GM19240 (cell line): Measurements from ENCODE around the gene LARP1.
"Not testable (repeated sequence)": the region's sequence is repeated elsewhere in the genome, so short reads cannot be mapped to it uniquely, and the experiment has no call there.

Source experiments
- DNase-seq: peaks from one replicate; pipeline ENCODE4 v3.0.0; 2011; ENCODE audit warnings: low spot score; ENCODE audit not compliant: insufficient read length

The LARP1 gene

GRCh38 chr5:154823605-154824004 lies 68.4 kb downstream of the LARP1 start:
- DNase-seq, result no peak

DNA sequence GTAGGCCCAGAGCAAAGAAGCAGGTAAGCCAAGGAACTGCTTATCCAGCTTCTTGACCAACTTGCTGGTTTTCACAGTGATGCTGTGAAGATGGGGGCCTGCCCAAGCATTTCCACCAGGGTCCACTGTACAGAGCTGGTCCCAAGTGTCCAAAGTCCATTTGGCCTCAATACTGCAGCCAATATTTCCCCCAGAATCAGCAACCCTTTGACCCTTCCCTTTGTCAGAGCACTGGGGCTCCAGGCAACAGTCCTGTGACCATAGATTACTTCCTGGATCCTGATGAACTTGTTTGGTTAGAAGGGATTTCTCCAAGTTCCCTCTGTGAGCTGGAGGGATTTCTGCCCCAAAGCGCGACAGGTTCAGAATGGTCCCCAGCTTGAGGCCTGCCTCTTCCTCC lies 68.9 kb downstream of the LARP1 start:
- DNase-seq, result no peak

GRCh38 chr5:154829181-154829588 lies 74.0 kb downstream of the LARP1 start:
- no peak for DNase-seq

GRCh38 chr5:154829589-154830218 lies 74.5 kb downstream of the LARP1 start:
- no peak for DNase-seq

GRCh38 chr5:154830219-154830595 lies 75.0 kb downstream of the LARP1 start:
- no peak for DNase-seq

GRCh38 chr5:154830596-154830995 lies 75.4 kb downstream of the LARP1 start:
- DNase-seq, result no peak

- no peak for DNase-seq
Observed at GRCh38 chr5:154831451-154831850, 76.3 kb downstream of the LARP1 start.

- not testable (repeated sequence) for DNase-seq
Observed at GRCh38 chr5:154832804-154833203, 77.6 kb downstream of the LARP1 start.

GRCh38 chr5:154834053-154834452 lies 78.9 kb downstream of the LARP1 start:
- DNase-seq, result no peak

DNA sequence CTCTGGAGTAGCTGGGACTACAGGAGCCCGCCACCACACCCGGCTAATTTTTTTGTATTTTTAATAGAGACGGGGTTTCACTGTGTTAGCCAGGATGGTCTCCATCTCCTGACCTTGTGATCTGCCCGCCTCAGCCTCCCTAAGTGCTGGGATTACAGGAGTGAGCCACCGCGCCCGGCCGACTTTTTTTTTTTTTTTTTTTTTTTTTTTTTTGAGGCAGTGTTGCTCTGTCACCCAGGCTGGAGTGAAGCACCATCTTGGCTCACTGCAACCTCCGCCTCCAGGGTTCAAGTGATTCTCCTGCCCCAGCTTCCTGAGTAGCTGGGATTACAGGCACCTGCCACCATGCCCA lies 80.5 kb downstream of the LARP1 start:
- not testable (repeated sequence) for DNase-seq

- DNase-seq, result no peak
Observed at GRCh38 chr5:154836225-154836624, 81.0 kb downstream of the LARP1 start.

GRCh38 chr5:154837009-154837901 lies 82.1 kb downstream of the LARP1 start:
- DNase-seq, result no peak

- DNase-seq, result no peak
Observed at GRCh38 chr5:154840435-154841272, 85.5 kb downstream of the LARP1 start.

GRCh38 chr5:154841273-154841661 lies 86.1 kb downstream of the LARP1 start:
- DNase-seq, result no peak

- no peak for DNase-seq
Observed at GRCh38 chr5:154842689-154843530, 87.7 kb downstream of the LARP1 start.

- DNase-seq, result no peak
Observed at GRCh38 chr5:154844809-154845208, 89.6 kb downstream of the LARP1 start.

GRCh38 chr5:154849264-154849785 lies 94.1 kb downstream of the LARP1 start:
- DNase-seq, result no peak

- no peak for DNase-seq
Observed at GRCh38 chr5:154849791-154850201, 94.6 kb downstream of the LARP1 start.

DNA sequence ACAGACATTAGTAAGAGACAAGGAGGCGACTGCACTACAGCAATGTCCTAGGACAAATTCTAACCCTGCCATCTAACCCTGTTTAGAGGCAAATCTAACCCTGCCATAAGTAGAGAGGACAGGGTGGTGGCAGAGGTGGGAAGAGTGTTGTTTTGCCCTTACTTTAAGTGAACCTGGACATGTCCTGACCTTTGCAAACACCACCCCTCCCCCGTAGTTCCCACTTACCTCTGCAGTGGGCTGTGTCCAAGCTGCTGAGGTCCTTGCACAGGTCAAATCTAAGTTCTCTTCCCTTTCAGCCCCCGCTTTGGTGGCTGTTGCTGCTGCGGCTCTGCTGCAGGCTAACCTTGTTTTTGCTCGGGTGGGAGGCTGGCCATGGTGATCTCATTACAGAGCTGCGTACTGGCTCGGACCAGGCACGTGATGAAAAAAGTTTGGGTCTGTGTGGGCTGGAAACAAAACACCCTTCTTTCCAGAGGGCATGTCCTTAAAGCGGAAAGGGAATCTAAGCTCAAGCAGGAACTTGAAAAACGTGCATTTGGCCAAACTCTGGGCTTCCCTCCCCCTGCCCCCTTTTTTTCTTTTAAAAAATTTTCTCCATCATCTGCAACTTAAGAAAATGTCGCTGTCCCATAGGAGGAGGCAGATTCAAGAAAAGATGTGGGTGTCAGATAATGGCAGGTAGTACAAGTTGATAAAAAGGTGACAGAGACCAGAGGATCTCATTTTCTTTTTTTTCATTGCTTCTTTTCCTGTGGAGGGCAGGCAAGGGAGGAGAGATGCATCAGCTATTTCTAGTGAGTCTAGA lies 95.3 kb downstream of the LARP1 start, which contains the start of gene FAXDC2:
Gene FAXDC2 (minus strand): TSS at position 349 of the 808 bp plus-strand sequence. CDS start 12,425 bp downstream, outside the sequence.
- DNase-seq, result no peak

DNA sequence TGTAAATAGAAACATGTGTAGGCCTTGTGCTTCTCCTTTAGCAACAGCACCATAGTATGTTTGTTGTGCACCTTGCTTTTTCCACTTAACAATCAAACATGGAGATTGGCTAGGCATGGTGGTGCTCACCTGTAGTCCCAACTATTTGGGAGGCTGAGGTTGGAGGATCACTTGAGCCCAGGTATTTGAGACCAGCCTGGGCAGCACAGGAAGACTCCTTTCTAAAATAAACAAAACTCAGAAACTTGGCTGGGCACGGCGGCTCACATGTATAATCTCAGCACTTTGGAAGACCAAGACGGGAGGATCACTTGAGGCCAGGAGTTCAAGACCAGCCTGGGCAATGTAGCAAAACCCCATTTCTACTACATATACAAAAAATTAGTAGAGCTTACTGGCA lies 96.2 kb downstream of the LARP1 start:
- no peak for DNase-seq
